Right lobe of liver (tissue), 4 donors: ENCODE data around the gene JPT2.

Experiments used
- CTCF ChIP-seq, 4 donors: fragments of 200-600 bp in 3 of 4; fragments of 450-650 bp in 1 of 4; IDR thresholded peaks; one replicate each; pipeline versions ENCODE4 v1.5.1 to v1.8.0; 2016 to 2022; ENCODE audit warnings: antibody characterized with exemption in 4 of 4, mild to moderate bottlenecking in 2 of 4
- POLR2A ChIP-seq: fragments of 450-650 bp; IDR thresholded peaks from one replicate; pipeline ENCODE4 v1.6.1; 2017; ENCODE audit warnings: antibody characterized with exemption, mild to moderate bottlenecking
- donor health status: DM: no; HTN: no; CAD: no.
- donor health status: DM: no; HTN: no; CAD: no.
- donor health status: DM: no; HTN: yes; CAD: no.

- TF ChIP-seq CTCF (IDR thresholded peaks at IDR 0.05) (no peak), POLR2A (no peak)
Observed at GRCh38 chr16:1670866-1671265, 7.2 kb upstream of the JPT2 start.
